Measurements from ENCODE around the gene POGLUT3. TPM values are rescaled to one million over a fixed set of nuclear protein-coding genes. Genes with fewer than 3 reads are reported as not detected.
A peak's percentile ranks its signal among the peaks of the same experiment; 100 is the strongest.

Gene POGLUT3
- total RNA-seq, 4 donors from 2014 or later = 17.7 to 36.4 (median 22.1) TPM

DNA sequence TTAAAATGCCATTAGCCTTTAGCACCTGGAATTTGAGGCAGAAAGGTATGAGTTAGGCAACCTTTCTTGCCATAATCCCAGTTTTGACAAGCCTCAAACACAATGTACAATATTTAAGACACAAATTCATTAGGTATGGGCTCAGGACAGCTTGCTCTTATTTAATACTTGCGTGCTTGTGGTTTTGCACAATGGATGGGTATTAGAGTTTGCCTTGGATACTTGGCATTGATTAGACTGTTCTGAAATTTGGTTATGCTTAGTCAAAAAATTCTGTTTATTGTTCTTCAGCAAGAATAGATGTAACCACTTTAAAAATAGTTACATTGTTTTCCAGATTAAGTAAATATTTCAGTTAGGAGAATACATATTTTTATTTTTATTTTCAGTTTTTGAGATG, 25.5 kb downstream of the POGLUT3 start:
- DNase-seq (ENCODE audit: low spot score) (no peak), ATAC-seq (ENCODE audit: low FRiP score) (no peak)
- TF ChIP-seq, protein P1, sequence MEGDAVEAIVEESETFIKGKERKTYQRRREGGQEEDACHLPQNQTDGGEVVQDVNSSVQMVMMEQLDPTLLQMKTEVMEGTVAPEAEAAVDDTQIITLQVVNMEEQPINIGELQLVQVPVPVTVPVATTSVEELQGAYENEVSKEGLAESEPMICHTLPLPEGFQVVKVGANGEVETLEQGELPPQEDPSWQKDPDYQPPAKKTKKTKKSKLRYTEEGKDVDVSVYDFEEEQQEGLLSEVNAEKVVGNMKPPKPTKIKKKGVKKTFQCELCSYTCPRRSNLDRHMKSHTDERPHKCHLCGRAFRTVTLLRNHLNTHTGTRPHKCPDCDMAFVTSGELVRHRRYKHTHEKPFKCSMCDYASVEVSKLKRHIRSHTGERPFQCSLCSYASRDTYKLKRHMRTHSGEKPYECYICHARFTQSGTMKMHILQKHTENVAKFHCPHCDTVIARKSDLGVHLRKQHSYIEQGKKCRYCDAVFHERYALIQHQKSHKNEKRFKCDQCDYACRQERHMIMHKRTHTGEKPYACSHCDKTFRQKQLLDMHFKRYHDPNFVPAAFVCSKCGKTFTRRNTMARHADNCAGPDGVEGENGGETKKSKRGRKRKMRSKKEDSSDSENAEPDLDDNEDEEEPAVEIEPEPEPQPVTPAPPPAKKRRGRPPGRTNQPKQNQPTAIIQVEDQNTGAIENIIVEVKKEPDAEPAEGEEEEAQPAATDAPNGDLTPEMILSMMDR (IDR thresholded peaks at IDR 0.05) = no peak

DNA sequence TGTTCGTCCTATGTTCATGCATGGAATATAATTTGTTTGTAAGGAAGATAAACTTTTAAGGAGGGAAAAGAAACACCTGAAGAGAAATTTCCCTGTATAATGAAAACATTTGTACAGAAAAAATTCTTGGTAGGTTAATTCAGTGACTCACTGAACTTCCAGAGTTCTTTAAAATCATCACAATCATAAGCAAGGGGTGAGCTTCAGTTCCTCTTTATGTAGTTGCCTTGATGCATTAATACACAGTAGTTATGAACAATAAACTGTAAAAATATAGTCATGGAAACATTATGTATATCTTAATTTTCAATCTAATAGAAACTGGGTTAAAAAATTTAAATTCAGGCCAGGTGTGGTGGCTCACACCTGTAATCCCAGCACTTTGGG, 29.7 kb downstream of the POGLUT3 start:
- TF ChIP-seq, protein P1 (IDR thresholded peaks at IDR 0.05) = no peak
- no peak for ATAC-seq (ENCODE audit: low FRiP score)
- no peak for DNase-seq (ENCODE audit: low spot score)

DNA sequence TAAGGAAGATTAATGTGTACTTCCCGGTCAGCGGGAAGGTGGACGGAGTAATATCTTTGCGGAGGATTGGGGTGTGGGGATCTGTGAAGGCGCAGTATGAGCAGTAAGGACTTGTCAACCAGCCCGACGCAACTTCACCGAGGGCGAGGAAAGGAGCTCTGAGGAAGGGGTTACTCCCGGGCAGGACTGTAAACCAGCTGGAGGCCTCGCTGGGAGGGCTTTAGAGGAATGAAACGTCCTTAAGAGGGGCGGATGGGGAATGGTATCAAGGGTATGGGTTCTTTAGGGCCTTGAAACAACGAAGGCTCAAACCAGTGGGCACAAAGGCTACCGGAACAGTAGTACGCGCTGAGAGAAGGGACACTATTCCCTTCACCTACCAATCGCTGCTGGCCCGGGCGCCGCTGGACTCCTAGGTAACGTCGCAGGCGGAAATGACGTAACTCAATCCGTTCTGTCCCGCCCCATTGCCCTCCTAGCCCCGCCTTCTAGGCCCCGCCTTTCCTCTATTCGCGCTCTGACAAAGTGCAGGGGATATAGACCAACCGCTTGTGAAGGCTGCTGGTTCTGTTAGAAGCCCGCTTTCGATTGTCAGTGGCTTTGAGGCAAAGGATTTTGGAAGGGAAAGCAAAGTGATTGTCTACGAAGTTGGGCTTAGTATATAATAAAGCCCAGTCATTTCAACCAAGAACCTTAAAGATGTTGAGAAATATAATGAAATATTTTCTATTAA, 30.9 kb downstream of the POGLUT3 start, which contains the start of gene C11orf65:
C11orf65 (minus strand) TSS at position 439 of the 733 bp plus-strand sequence. CDS start 5,970 bp downstream, outside the sequence.
- ATAC-seq (ENCODE audit: low FRiP score) = peak; percentile 100

DNA sequence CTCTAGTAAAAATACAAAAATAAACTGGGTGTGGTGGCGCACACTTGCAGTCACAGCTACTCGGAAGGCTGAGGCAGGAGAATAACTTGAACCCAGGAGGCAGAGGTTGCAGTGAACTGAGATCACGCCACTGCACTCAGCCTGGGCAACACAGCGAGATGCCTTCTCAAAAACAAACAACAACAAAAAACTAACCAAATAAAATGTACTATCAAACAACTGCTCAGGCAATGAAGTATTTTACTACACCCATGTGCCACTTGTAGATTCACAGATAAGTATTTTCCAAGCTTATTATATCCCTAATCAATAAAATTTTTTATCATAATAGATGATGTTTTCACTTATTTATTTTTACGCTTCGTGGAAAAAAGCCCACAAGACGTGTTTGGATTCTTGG, 31.8 kb downstream of the POGLUT3 start:
- no peak for DNase-seq (ENCODE audit: low spot score)
- TF ChIP-seq, protein P1 (IDR thresholded peaks at IDR 0.05) = no peak
- ATAC-seq (ENCODE audit: low FRiP score) = no peak

More for the DNA sequence above, 30.9 kb downstream of the POGLUT3 start, which contains the start of gene C11orf65:
- DNase-seq (ENCODE audit: low spot score) = peak; percentile 91
- TF ChIP-seq, protein P1 (IDR thresholded peaks at IDR 0.05) = no peak

DNA sequence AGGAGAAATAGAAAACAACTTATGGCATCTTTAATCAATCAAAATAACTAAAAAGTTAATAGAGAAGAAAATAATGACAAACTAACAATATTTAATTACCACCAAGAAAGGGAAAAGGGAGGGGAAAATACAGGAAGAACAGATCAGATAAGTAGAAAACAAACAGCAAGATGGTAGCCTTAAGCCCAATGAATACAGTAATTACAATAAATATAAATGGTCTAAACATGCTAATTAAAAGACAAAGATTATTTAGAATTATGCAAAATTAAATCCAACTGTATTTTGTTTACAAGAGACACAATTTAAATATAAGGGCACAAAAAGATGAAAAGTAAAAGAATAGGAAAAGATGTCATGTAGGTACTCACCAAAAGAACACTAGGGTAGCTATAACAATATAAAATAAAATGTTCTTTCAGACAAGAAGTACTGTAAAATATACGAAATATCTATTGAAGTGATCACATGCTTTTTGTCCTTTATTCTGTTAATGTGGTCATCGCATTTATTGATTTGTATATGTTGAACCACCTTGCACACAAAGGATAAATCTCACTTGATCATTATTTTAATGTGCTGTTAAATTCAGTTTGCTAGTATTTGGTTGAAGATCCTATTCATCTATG, 44.9 kb downstream of the POGLUT3 start:
- TF ChIP-seq, protein P1 (IDR thresholded peaks at IDR 0.05) = no peak
- no peak for DNase-seq (ENCODE audit: low spot score)
- ATAC-seq (ENCODE audit: low FRiP score) = no peak

Other genes starting within 250 kb of the POGLUT3 start
- gene C11orf65, start 30.9 kb downstream of the POGLUT3 start, total RNA-seq = under 1 TPM in 2 of 4 donors, not detected in 2; 0.28 to 0.32 TPM
- gene EXPH5, start 95.4 kb upstream of the POGLUT3 start, total RNA-seq = 1 to 10 TPM in 1 of 4 donors, under 1 TPM in 3; 0.32 to 1.8 (median 0.71) TPM
- 10 to 100 TPM; 20.2 to 60.6 (median 26.5) TPM for gene DDX10, start 166.7 kb upstream of the POGLUT3 start, total RNA-seq

Measured in omental fat pad (tissue), 4 donors.